DOHH2 (cell line): ENCODE data around the gene C2CD5.

Experiments
- H3F3A ChIP-seq: fragments of 200-600 bp; sonication (generic), shearing (Covaris generic); 2 replicates; pipeline ENCODE4 v1.6.0; 2016; ENCODE audit warnings: antibody characterized with exemption, mild to moderate bottlenecking; ENCODE audit not compliant: control insufficient read depth, insufficient read depth
- H3K27ac ChIP-seq: fragments of 200-600 bp; sonication (generic); 2 replicates; pipeline ENCODE4 v1.5.1; 2014; ENCODE audit warnings: low read depth, mild to moderate bottlenecking, low read length, moderate library complexity
- H3K27me3 ChIP-seq: fragments of 200-600 bp; sonication (generic); 2 replicates; pipeline ENCODE4 v1.6.1; 2014; ENCODE audit warnings: mild to moderate bottlenecking, low read length, mixed read lengths; ENCODE audit not compliant: control insufficient read depth
- H3K36me3 ChIP-seq: fragments of 200-600 bp; sonication (generic); 2 replicates; pipeline ENCODE4 v1.6.1; 2014; ENCODE audit warnings: mild to moderate bottlenecking, low read length, moderate library complexity, mixed read lengths; ENCODE audit not compliant: control insufficient read depth
- H3K4me1 ChIP-seq: fragments of 200-600 bp; sonication (generic); 2 replicates; pipeline ENCODE4 v1.6.1; 2014; ENCODE audit warnings: mild to moderate bottlenecking, low read length, mixed read lengths; ENCODE audit not compliant: control insufficient read depth
- H3K4me2 ChIP-seq: fragments of 200-600 bp; sonication (generic); 2 replicates; pipeline ENCODE4 v1.6.0; 2014; ENCODE audit warnings: mild to moderate bottlenecking, low read length, moderate library complexity
- H3K4me3 ChIP-seq: fragments of 200-600 bp; sonication (generic); 2 replicates; pipeline ENCODE4 v1.5.1; 2014; ENCODE audit warnings: mild to moderate bottlenecking, low read length, mixed read lengths
- H3K79me2 ChIP-seq: fragments of 200-600 bp; sonication (generic); 2 replicates; pipeline ENCODE4 v1.6.1; 2014; ENCODE audit warnings: mild to moderate bottlenecking, low read length, mixed read lengths; ENCODE audit not compliant: control insufficient read depth
- H3K9me2 ChIP-seq: fragments of 200-600 bp; sonication (generic); replicated peaks from 2 replicates; pipeline ENCODE4 v1.6.1; 2014; ENCODE audit warnings: mild to moderate bottlenecking, low read length, mixed read lengths; ENCODE audit not compliant: control insufficient read depth
- H3K9me3 ChIP-seq: fragments of 200-600 bp; sonication (generic); 2 replicates; pipeline ENCODE4 v1.6.1; 2014; ENCODE audit warnings: antibody characterized with exemption, low read length, mixed read lengths; ENCODE audit not compliant: control insufficient read depth, insufficient read depth
- H4K20me1 ChIP-seq: fragments of 200-600 bp; sonication (generic); 2 replicates; pipeline ENCODE4 v1.6.0; 2014; ENCODE audit warnings: low read depth, mild to moderate bottlenecking, antibody characterized with exemption, low read length, moderate library complexity; ENCODE audit not compliant: control insufficient read depth, insufficient read depth
- CTCF ChIP-seq: fragments of 200-600 bp; sonication (generic); IDR thresholded peaks from one replicate; pipeline ENCODE4 v1.5.1; 2014; ENCODE audit warnings: antibody characterized with exemption, mild to moderate bottlenecking, low read depth, low read length; ENCODE audit not compliant: poor library complexity, severe bottlenecking
- EZH2phosphoT487 ChIP-seq: fragments of 200-600 bp; sonication (generic); IDR thresholded peaks from 2 replicates; pipeline ENCODE4 v1.6.1; 2017; ENCODE audit warnings: borderline replicate concordance, mild to moderate bottlenecking, antibody characterized with exemption, low read length, moderate library complexity, mixed read lengths

Gene C2CD5

GRCh38 chr12:22526836-22527235 lies 17.5 kb downstream of the C2CD5 start:
- no peaks in the 10 kb centered on the region for H3F3A ChIP-seq
- H3K36me3 ChIP-seq: peaks cover 41% of the 10 kb centered on the region
- H4K20me1 ChIP-seq: no peaks in the 10 kb centered on the region
- no peak overlapping the region for H3K4me2 ChIP-seq
- TF ChIP-seq CTCF: no peak
- no peaks in the 10 kb centered on the region for H3K9me2 ChIP-seq
- H3K4me3 ChIP-seq: no peak overlapping the region
- H3K79me2 ChIP-seq: no peaks in the 10 kb centered on the region
- H3K27ac ChIP-seq: no peak overlapping the region
- H3K4me1 ChIP-seq: no peaks in the 10 kb centered on the region
- no peaks in the 10 kb centered on the region for H3K27me3 ChIP-seq
- peaks cover 8% of the 10 kb centered on the region; the same call in 1 of the 2 replicates for H3K9me3 ChIP-seq

GRCh38 chr12:22525426-22525825 lies 18.9 kb downstream of the C2CD5 start:
- H3K4me1 ChIP-seq: no peaks in the 10 kb centered on the region
- TF ChIP-seq EZH2phosphoT487 (no peak), CTCF (no peak)

GRCh38 chr12:22518998-22519397 lies 25.3 kb downstream of the C2CD5 start:
- H3K36me3 ChIP-seq: peaks cover 29% of the 10 kb centered on the region
- H3K9me3 ChIP-seq: no peaks in the 10 kb centered on the region
- no peaks in the 10 kb centered on the region for H4K20me1 ChIP-seq
- no peaks in the 10 kb centered on the region for H3K9me2 ChIP-seq
- no peaks in the 10 kb centered on the region for H3K27me3 ChIP-seq
- H3K4me2 ChIP-seq: no peak overlapping the region
- H3K4me1 ChIP-seq: no peaks in the 10 kb centered on the region
- no peaks in the 10 kb centered on the region for H3K79me2 ChIP-seq
- no peak for TF ChIP-seq EZH2phosphoT487
- no peak for TF ChIP-seq CTCF
- no peak overlapping the region for H3K4me3 ChIP-seq
- H3K27ac ChIP-seq: no peak overlapping the region
- H3F3A ChIP-seq: no peaks in the 10 kb centered on the region

More at GRCh38 chr12:22525426-22525825, 18.9 kb downstream of the C2CD5 start:
- no peaks in the 10 kb centered on the region for H3K27me3 ChIP-seq
- H3F3A ChIP-seq: no peaks in the 10 kb centered on the region
- no peak overlapping the region for H3K4me2 ChIP-seq
- H3K9me2 ChIP-seq: no peaks in the 10 kb centered on the region
- no peak overlapping the region for H3K4me3 ChIP-seq
- H4K20me1 ChIP-seq: no peaks in the 10 kb centered on the region
- no peaks in the 10 kb centered on the region for H3K79me2 ChIP-seq
- no peaks in the 10 kb centered on the region for H3K9me3 ChIP-seq
- no peak overlapping the region for H3K27ac ChIP-seq
- peaks cover 32% of the 10 kb centered on the region for H3K36me3 ChIP-seq
